CD4-positive, alpha-beta T cell (primary cell): Measurements from ENCODE around the gene CLDN19. TPM values are rescaled to one million over a fixed set of nuclear protein-coding genes. Genes with fewer than 3 reads are reported as not detected.
"Not testable (repeated sequence)": the region's sequence is repeated elsewhere in the genome, so short reads cannot be mapped to it uniquely, and the experiment has no call there.

Source experiments
- ATAC-seq: fragments of 200-7000 bp; cut with Tn5 transposase; one replicate; pipeline ENCODE4 v1.10.0; 2022; ENCODE audit warnings: mild to moderate bottlenecking; ENCODE audit not compliant: poor library complexity
- CTCF ChIA-PET: fragments of 350-600 bp; sonication (Branson Sonifier 250); formaldehyde crosslinking; loops from one replicate; lab custom pipeline; 2021; ENCODE audit warnings: antibody characterized with exemption, inconsistent platforms; lab: Charles Lee
- POLR2A ChIA-PET: fragments of 350-600 bp; sonication (Branson Sonifier 250); formaldehyde crosslinking; loops from one replicate; lab custom pipeline; 2021; ENCODE audit warnings: antibody characterized with exemption, inconsistent platforms; lab: Charles Lee
- DNase-seq, 14 experiments: peaks; one replicate each; pipeline ENCODE4 v3.0.0-alpha.2; 2013 to 2020; ENCODE audit warnings: mixed read lengths in 2 of 14
- H3K27ac ChIP-seq, 2 donors: one replicate each; pipeline versions ENCODE4 v1.5.1 to v1.7.0; 2013; ENCODE audit warnings: low read length in 2 of 2, low read depth in 1 of 2, mild to moderate bottlenecking in 1 of 2
- H3K27me3 ChIP-seq, 2 experiments: 1 replicate in 1 of 2; 2 replicates in 1 of 2; pipeline versions ENCODE4 v1.6.1 to v1.7.0; 2013; ENCODE audit warnings: low read length in 2 of 2, control low read depth in 1 of 2, mild to moderate bottlenecking in 1 of 2, moderate library complexity in 1 of 2; ENCODE audit not compliant: insufficient read depth in 2 of 2, control insufficient read depth in 1 of 2
- H3K36me3 ChIP-seq: one replicate; pipeline ENCODE4 v1.6.1; 2013; ENCODE audit warnings: low read length, control low read depth; ENCODE audit not compliant: insufficient read depth
- H3K4me1 ChIP-seq: one replicate; pipeline ENCODE4 v1.6.1; 2013; ENCODE audit warnings: low read length, control low read depth; ENCODE audit not compliant: insufficient read depth
- H3K4me3 ChIP-seq: one replicate; pipeline ENCODE4 v1.5.1; 2013; ENCODE audit warnings: mild to moderate bottlenecking, low read length, moderate library complexity
- H3K9me3 ChIP-seq, 2 experiments: 1 replicate in 1 of 2; 2 replicates in 1 of 2; pipeline versions ENCODE4 v1.6.1 to v1.7.0; 2013; ENCODE audit warnings: low read length in 2 of 2, mild to moderate bottlenecking in 2 of 2, control low read depth in 1 of 2, moderate library complexity in 1 of 2; ENCODE audit not compliant: control insufficient read depth in 1 of 2, insufficient read depth in 1 of 2
- H3K27ac Mint-ChIP-seq: one replicate; pipeline ENCODE4 v1.8.0; 2020; ENCODE audit warnings: mixed read lengths
- H3K27me3 Mint-ChIP-seq: one replicate; pipeline ENCODE4 v1.8.0; 2021; ENCODE audit warnings: mixed read lengths
- H3K36me3 Mint-ChIP-seq: one replicate; pipeline ENCODE4 v1.8.0; 2021; ENCODE audit warnings: low read depth, mixed read lengths
- H3K4me1 Mint-ChIP-seq: one replicate; pipeline ENCODE4 v1.8.0; 2021; ENCODE audit warnings: low read depth, mixed read lengths
- H3K4me3 Mint-ChIP-seq: one replicate; pipeline ENCODE4 v1.8.0; 2020; ENCODE audit warnings: mild to moderate bottlenecking, mixed read lengths
- H3K9me3 Mint-ChIP-seq: one replicate; pipeline ENCODE4 v1.8.0; 2020; ENCODE audit warnings: mixed read lengths
- intact Hi-C, 2 experiments: fragments of 100-400 bp; cut with DNase I in 1 of 2; cut with micrococcal nuclease in 1 of 2; formaldehyde crosslinking; loops; one replicate each; pipeline versions ENCODE4 v1.15.1 to v1.9.0; 2023 to 2025; cut with DNase I, micrococcal nuclease
- total RNA-seq, 174 experiments: library from RNA in 2 of 174; stranded (reverse) in 2 of 174; gene quantifications; one replicate each; pipeline ENCODE4 v1.2.3 and lab custom pipeline; 2021 to 2026
- TF ChIP-seq, protein P1 (sequence below): fragments of 200-600 bp; IDR thresholded peaks from one replicate; pipeline ENCODE4 v1.8.0; 2022; ENCODE audit warnings: antibody characterized with exemption, mild to moderate bottlenecking

CLDN19 gene
- total RNA-seq, 2 experiments from 2014 or later, result not detected

DNA sequence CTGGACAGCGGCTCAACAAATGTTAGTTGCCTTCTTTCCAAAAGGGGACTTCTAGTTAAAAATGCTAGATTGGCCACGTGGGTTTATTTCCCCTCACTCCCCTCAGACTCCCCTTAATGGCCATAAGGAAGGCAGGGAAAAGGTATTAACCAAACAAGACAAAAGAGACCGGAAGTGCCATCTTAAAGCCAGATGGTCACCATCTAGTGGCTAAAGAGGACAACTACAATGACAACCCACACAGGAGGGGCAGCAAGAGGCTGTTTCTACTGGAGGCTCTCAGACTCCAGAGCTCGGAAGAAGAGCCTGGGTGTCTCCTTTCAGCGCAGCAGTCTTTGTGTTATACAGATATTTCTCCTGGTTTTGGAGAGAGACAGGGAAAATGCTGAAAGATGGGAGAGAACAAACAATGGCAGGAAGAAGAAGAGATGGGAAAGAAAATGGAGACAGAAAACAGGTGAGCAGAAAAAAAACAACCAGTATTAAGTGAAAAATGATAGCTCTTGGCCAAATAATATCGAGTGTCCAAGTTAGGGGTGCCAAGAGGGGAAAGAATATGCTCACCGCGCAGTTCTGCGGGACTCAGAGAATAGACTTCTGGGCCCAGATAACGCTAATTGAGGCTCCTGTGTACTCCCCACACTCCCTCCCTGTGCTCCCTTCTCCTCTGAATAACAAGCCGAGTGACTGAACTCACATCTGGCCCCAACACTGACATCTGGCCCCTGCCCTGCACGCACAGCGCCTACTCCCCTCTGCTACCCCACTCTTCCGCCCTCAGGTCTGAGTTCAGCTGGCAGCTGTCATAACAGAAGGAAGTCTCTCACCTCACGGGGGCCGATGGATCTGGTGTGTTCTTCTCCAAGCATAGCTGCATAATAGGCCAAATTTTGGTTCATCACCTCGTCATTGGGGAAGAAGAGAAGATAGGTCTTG lies 17.2 kb upstream of the CLDN19 start:
- H3K36me3 Mint-ChIP-seq, result peaks cover 79% of the 10 kb centered on the region
- TF ChIP-seq, protein P1, sequence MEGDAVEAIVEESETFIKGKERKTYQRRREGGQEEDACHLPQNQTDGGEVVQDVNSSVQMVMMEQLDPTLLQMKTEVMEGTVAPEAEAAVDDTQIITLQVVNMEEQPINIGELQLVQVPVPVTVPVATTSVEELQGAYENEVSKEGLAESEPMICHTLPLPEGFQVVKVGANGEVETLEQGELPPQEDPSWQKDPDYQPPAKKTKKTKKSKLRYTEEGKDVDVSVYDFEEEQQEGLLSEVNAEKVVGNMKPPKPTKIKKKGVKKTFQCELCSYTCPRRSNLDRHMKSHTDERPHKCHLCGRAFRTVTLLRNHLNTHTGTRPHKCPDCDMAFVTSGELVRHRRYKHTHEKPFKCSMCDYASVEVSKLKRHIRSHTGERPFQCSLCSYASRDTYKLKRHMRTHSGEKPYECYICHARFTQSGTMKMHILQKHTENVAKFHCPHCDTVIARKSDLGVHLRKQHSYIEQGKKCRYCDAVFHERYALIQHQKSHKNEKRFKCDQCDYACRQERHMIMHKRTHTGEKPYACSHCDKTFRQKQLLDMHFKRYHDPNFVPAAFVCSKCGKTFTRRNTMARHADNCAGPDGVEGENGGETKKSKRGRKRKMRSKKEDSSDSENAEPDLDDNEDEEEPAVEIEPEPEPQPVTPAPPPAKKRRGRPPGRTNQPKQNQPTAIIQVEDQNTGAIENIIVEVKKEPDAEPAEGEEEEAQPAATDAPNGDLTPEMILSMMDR, result peak; percentile 58
- H3K4me3 Mint-ChIP-seq, result no peak overlapping the region
- H3K4me1 ChIP-seq, result no peaks in the 10 kb centered on the region
- peaks cover 4% of the 10 kb centered on the region for H3K4me1 Mint-ChIP-seq
- H3K27ac Mint-ChIP-seq, result no peak overlapping the region
- no peaks in the 10 kb centered on the region for H3K9me3 ChIP-seq
- CTCF ChIA-PET, result interaction anchor here (0.6 to 1.2 kb wide), 3 partner anchors 17 to 179 kb away, joined by 3 read pairs; partner anchors contain the start of gene CLDN19
- no peak overlapping the region for H3K4me3 ChIP-seq
- no peaks in the 10 kb centered on the region for H3K27me3 ChIP-seq
- DNase-seq (peak in 3 of 14 experiments; percentile 33 to 62 (median 59)), ATAC-seq (peak; percentile 44)
- POLR2A ChIA-PET, result interaction anchor here (3.3 kb wide), 1 partner anchor 10 kb away, joined by 21 read pairs; the partner anchor contains the start of genes C1orf50 and P3H1
- peaks cover 79% of the 10 kb centered on the region for H3K36me3 ChIP-seq
- H3K27me3 Mint-ChIP-seq, result no peaks in the 10 kb centered on the region
- H3K27ac ChIP-seq, result no peak overlapping the region
- intact Hi-C loops, result no loop called here
- no peaks in the 10 kb centered on the region for H3K9me3 Mint-ChIP-seq

DNA sequence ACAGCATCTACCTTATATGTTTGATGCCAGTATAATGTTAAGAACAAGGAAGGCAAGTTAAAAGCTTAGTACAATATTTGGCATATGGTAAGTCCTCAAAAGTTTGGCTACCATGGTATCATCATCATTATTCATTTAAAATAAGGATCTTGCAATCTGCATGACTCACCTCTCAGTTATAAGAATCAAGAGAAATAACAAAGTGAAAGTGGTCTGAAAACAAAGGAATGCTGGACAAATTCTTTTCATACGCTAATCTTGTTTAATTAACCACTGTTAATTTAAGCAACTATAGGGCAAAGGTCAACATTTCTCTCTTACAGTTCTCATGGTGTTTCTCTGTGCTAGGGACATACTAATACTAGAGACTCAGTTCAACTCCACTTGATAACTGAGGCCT lies 13.0 kb upstream of the CLDN19 start:
- Histone ChIP-seq H3K9me3 (no peaks in the 10 kb centered on the region), H3K27me3 (no peaks in the 10 kb centered on the region), H3K4me3 (no peak overlapping the region), H3K36me3 (peaks cover 79% of the 10 kb centered on the region), H3K4me1 (no peaks in the 10 kb centered on the region), H3K27ac (no peak overlapping the region)
- intact Hi-C loops, result no loop called here
- H3K4me3 Mint-ChIP-seq, result no peak overlapping the region
- H3K27me3 Mint-ChIP-seq, result no peaks in the 10 kb centered on the region
- no peak overlapping the region for H3K27ac Mint-ChIP-seq
- DNase-seq, result no peak
- H3K36me3 Mint-ChIP-seq, result peaks cover 91% of the 10 kb centered on the region
- TF ChIP-seq, protein P1, result no peak
- ChIA-PET CTCF (interaction anchor here (0.9 kb wide), 1 partner anchor 580 kb away, joined by 3 read pairs; no protein-coding TSS in a partner anchor), POLR2A (interaction anchor here (0.9 kb wide), 1 partner anchor 13 kb away, joined by 3 read pairs; no protein-coding TSS in a partner anchor)
- H3K4me1 Mint-ChIP-seq, result peaks cover 4% of the 10 kb centered on the region
- no peak for ATAC-seq
- H3K9me3 Mint-ChIP-seq, result no peaks in the 10 kb centered on the region

DNA sequence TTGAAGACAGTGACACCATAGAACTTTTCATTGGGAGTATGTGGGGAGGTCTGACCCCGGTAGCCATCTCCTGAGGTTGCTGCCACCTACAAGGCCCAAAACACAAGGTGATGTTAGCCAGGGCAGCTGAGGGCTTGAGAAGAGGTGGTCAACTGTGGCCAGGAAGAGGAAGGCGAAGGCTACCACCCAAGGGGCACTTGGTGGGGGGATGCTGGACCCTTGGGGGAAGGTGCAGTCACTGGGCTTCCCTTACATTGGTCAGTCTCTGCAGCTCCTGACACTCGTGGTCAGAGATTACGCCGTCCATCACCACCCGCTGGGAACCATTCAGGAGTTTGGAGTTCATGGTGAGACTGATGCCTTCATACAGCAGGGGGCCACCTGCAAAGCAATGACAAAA lies 12.2 kb upstream of the CLDN19 start:
- Histone ChIP-seq H3K4me1 (no peaks in the 10 kb centered on the region), H3K4me3 (no peak overlapping the region), H3K36me3 (peaks cover 79% of the 10 kb centered on the region), H3K9me3 (no peaks in the 10 kb centered on the region), H3K27me3 (no peaks in the 10 kb centered on the region), H3K27ac (no peak overlapping the region)
- H3K4me1 Mint-ChIP-seq, result peaks cover 4% of the 10 kb centered on the region
- DNase-seq (no peak), ATAC-seq (no peak)
- no peak overlapping the region for H3K4me3 Mint-ChIP-seq
- TF ChIP-seq, protein P1, result no peak
- peaks cover 88% of the 10 kb centered on the region for H3K36me3 Mint-ChIP-seq
- H3K27ac Mint-ChIP-seq, result no peak overlapping the region
- intact Hi-C loops, result no loop called here
- ChIA-PET CTCF (interaction anchor here (0.9 kb wide), 1 partner anchor 579 kb away, joined by 3 read pairs; no protein-coding TSS in a partner anchor), POLR2A (interaction anchor here (0.9 kb wide), 1 partner anchor 14 kb away, joined by 3 read pairs; no protein-coding TSS in a partner anchor)
- H3K27me3 Mint-ChIP-seq, result no peaks in the 10 kb centered on the region
- no peaks in the 10 kb centered on the region for H3K9me3 Mint-ChIP-seq

DNA sequence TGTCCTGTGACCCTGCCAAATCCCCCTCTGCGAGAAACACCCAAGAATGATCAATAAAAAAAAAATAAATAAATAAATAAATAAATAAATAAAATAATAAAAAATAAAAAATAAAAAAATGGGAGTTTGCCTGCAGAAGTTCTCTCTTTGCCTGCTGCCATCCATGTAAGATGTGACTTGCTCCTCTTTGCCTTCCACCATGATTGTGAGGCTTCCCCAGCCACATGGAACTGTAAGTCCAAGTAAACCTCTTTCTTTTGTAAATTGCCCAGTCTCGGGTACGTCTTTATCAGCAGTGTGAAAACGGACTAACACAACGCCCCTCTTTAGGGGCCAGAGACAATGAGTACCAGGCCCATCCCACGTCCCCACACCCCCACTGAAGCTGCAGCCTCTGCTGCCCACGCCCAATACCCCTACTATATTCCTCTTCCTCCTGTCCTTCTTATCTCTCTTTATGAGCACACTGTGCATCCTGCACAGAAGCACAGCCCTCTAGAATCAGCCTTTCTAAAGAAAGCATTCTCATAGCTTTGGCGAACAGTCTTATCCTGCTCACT lies 11.6 kb upstream of the CLDN19 start:
- H3K4me1 Mint-ChIP-seq, POLR2A ChIA-PET, H3K27ac ChIP-seq, intact Hi-C loops, ATAC-seq, H3K4me3 ChIP-seq, H3K9me3 ChIP-seq, H3K9me3 Mint-ChIP-seq, DNase-seq, H3K27me3 ChIP-seq, CTCF ChIA-PET, H3K27me3 Mint-ChIP-seq, H3K4me1 ChIP-seq, H3K27ac Mint-ChIP-seq, H3K4me3 Mint-ChIP-seq: not testable (repeated sequence)
- H3K36me3 ChIP-seq, result peaks cover 80% of the 10 kb centered on the region
- H3K36me3 Mint-ChIP-seq, result peaks cover 88% of the 10 kb centered on the region
